GM18520 (cell line): Measurements from ENCODE around the gene IQCH.

Experiments
- ATAC-seq: cut with Tn5 transposase; IDR thresholded peaks from one replicate; pipeline ENCODE4 v1.9.1; 2021; ENCODE audit not compliant: unreplicated experiment

The IQCH gene

GRCh38 chr15:67296684-67297083 is 42.1 kb downstream of the IQCH start:
- ATAC-seq = no peak

GRCh38 chr15:67300266-67301025 is 45.9 kb downstream of the IQCH start:
- no peak for ATAC-seq

- ATAC-seq = no peak
Measured at GRCh38 chr15:67303490-67304363, 49.1 kb downstream of the IQCH start.

- ATAC-seq = no peak
Measured at GRCh38 chr15:67304778-67305177, 50.2 kb downstream of the IQCH start.

- ATAC-seq = no peak
Measured at GRCh38 chr15:67305506-67305905, 50.9 kb downstream of the IQCH start.

GRCh38 chr15:67307156-67307555 is 52.6 kb downstream of the IQCH start:
- no peak for ATAC-seq

GRCh38 chr15:67307889-67308597 is 53.5 kb downstream of the IQCH start:
- no peak for ATAC-seq

- ATAC-seq = no peak
Measured at GRCh38 chr15:67311731-67312130, 57.1 kb downstream of the IQCH start.

DNA sequence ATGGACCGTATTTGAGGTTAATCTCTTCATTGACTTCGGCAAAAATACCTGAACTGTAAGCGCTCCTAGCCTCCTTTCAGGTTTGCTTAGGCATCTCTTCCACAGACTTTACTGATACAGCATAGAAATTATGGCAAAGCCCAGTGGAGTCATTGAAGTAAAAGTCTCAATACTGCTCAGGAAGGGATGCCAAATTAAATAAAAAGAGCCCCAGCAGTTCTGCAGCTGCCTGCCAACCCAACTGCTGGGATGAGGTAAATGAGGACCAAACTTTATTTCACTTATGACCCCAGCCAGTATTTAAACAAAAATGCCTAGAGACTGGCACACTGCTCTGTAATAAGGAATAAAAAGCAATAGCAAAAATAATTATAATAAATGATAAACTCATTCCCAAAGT is 65.4 kb downstream of the IQCH start:
- ATAC-seq = no peak

GRCh38 chr15:67321352-67321751 is 66.8 kb downstream of the IQCH start:
- ATAC-seq = no peak

- ATAC-seq = no peak
Measured at GRCh38 chr15:67322481-67322880, 67.9 kb downstream of the IQCH start.

GRCh38 chr15:67327312-67327711 is 72.7 kb downstream of the IQCH start:
- no peak for ATAC-seq

DNA sequence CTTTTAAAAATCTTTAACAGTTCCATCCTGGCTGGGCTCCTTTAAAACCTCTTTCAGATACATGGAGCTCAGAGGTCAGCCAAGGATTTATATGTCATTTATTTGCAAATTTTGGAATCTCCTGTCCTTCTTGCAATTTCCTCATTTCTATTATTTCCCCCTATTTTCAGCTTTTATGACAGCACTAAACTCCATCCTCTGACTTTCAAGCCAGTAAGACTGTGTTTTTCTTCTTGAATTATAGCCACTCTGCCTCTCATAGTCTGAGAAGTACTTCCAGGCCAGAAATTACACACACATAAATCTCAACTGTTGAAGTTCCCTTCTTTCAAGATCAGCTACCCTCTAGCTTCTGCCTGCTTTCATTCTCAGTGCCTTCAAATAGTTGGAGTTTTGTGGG is 73.2 kb downstream of the IQCH start:
- no peak for ATAC-seq

DNA sequence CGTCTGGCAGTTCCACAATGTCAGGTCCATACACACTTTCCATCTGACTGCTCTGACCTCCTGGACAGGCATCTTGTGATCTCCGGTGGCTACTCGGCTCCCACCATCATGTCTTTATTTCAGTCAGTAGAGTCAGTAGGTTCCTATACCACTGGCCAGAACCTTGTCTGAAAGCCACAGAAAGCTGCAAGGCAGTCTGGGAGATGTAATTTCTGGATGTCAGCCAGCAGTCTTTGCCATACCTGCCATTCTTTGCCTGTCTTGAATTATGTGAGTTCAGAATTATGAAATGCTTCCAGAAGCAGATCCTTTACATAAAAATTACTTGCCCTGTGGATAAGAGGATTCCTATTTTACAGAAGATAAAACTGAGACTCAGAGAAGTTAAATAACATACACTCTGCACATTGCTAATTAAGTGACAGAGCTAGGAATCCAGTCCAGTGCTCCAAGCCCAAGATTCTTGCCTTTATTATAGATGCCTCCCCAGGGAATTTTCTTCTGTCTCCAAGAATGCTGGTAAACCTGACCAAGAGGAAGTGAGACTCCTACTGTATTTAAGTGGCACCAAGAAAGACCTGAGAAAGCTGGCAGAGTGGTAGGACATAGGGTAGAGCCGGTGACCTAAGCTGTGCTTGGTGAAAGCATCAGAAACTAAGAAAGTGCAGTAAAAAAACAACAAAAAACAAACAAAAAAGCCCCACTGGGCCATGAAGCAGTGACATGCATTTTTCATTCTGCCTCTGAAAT is 75.6 kb downstream of the IQCH start:
- ATAC-seq = no peak

- no peak for ATAC-seq
Measured at GRCh38 chr15:67331676-67332075, 77.1 kb downstream of the IQCH start.

GRCh38 chr15:67335026-67335425 is 80.4 kb downstream of the IQCH start:
- no peak for ATAC-seq

DNA sequence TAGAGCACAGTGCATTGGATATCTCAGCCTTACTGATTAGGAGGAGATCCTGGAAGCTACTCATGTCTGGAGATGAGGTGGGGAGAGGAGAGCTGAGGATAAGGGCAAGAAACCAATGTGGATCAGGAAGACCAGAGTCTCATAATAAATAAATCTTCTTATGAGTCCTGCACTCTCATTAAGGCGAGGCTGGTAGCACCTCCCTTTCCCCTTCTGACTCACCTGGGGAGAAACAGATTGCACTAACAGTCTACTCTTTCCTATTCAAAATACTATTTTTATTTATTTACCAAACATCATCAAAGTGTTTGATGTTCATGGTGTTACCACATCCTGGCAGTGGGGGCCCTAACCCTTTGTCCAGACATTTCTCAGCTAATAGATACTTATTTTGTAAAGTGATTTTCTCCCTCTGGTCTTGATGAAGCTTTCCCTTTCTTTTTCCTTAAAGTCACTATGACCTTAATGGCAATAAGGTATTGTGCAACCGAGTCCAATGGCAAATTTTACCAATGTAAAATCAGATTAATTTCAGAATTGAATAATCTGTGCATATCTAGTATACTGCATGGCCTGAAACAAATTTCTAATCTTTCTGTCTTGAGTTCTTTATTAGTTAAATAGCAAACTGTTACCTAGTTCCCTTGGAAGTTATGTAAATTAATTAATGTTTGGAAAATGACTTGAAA is 81.1 kb downstream of the IQCH start:
- ATAC-seq = no peak

DNA sequence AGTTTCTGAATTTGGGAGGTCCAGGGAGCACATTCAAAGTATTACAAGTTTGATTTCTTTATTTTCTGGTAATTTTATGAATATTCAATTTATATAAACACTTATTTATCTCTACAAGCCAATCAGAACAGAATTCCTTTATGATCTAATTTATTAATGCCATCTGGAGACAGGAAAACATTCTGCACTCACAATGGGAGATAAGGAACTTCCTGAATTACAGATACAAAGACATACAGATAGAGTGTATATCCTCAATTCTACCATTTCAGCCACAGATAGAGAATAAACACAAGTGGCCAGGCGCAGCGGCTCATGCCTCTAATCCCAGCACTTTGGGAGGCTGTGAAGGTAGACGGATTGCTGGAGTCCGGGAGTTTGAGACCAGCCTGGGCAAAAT is 86.0 kb downstream of the IQCH start:
- ATAC-seq = no peak

DNA sequence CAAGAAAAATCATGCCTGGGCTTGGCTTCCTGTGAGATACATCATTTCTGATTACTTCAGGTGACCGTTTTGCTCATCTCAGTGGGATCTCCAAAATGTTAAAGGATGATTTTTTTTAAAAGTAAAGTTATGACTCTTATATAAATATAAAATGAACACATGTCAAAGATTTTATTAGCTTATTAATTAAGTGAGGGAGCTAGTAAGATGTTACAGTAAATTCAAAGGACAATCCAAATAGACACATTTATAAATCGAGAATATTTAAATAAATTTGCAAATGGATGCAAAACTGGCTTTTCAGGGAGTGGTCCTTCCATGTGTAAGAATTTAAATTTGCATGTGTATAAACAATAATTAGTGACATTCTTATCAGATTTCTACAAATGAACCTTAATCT is 87.0 kb downstream of the IQCH start:
- ATAC-seq = no peak

GRCh38 chr15:67343206-67343605 is 88.6 kb downstream of the IQCH start:
- no peak for ATAC-seq
